Adrenal gland (tissue), 12 donors: ENCODE measurements around the gene C1QTNF2. TPM values are rescaled to one million over a fixed set of nuclear protein-coding genes. Genes with fewer than 3 reads are reported as not detected.
A peak's percentile ranks its signal among the peaks of the same experiment; 100 is the strongest.

ENCODE experiments used
- DNase-seq, 7 donors: peaks; one replicate each; pipeline ENCODE4 v3.0.0-alpha.2; 2019 to 2020
- H3K27ac ChIP-seq, 5 donors: fragments of 200-600 bp; sonication (generic) in 4 of 5; 1 replicate in 3 of 5; 2 replicates in 2 of 5; pipeline versions ENCODE4 v1.5.1 to v1.8.0; 2016 to 2020; ENCODE audit warnings: mild to moderate bottlenecking in 1 of 5
- H3K27me3 ChIP-seq: fragments of 200-600 bp; 2 replicates; pipeline ENCODE4 v1.8.0; 2021
- H3K36me3 ChIP-seq, 2 donors: fragments of 200-600 bp; replicated peaks in 1 of 2; 1 replicate in 1 of 2; 2 replicates in 1 of 2; pipeline versions ENCODE4 v1.5.1 to v1.8.0; 2018 to 2022
- H3K4me1 ChIP-seq, 2 donors: fragments of 200-600 bp; replicated peaks in 1 of 2; 1 replicate in 1 of 2; 2 replicates in 1 of 2; pipeline versions ENCODE4 v1.5.1 to v1.8.0; 2018 to 2021
- H3K4me3 ChIP-seq, 4 donors: fragments of 200-600 bp; sonication (generic) in 3 of 4; one replicate each; pipeline ENCODE4 v1.5.1; 2016 to 2018
- H3K9me3 ChIP-seq, 3 donors: fragments of 200-600 bp; sonication (generic) in 1 of 3; replicated peaks in 1 of 3; 1 replicate in 2 of 3; 2 replicates in 1 of 3; pipeline versions ENCODE4 v1.5.1 to v1.8.0; 2016 to 2021
- POLR2A ChIP-seq, 2 donors: fragments of 450-650 bp; IDR thresholded peaks; one replicate each; pipeline ENCODE4 v1.6.1; 2017; ENCODE audit warnings: antibody characterized with exemption in 2 of 2, mild to moderate bottlenecking in 2 of 2, moderate library complexity in 1 of 2
- WGBS, 4 donors: extraction: QIAGEN DNeasy Blood & Tissue Kit in 2 of 4; methylation state at CpG; one replicate each; pipeline versions ENCODE4 v1.1.5 to v1.1.7; 2013 to 2017; 5-methylcytosine and 5-hydroxymethylcytosine counted together
- intact Hi-C, 2 donors: fragments of 100-400 bp; cut with DNase I; formaldehyde crosslinking; loops; one replicate each; pipeline versions ENCODE4 v1.14.1 to v1.15.0; 2022 to 2023
- polyA plus RNA-seq, 3 donors: library from polyadenylated mRNA; stranded (reverse); fragments of 200-250 nt in 2 of 3; fragments of 350-450 nt in 1 of 3; fragmentation: Illumina TruSeq in 1 of 3; extraction: RNeasy Lipid Tissue Mini Kit (QIAGEN cat#74804) in 1 of 3; gene quantifications; one replicate each; pipeline ENCODE4 v1.2.3, GENCODE V29; 2013 to 2014
- total RNA-seq, 9 donors: library from RNA; depleted of rRNA in 4 of 9; stranded (reverse); fragments of >200 nt in 4 of 9; fragments of 120-200 nt in 1 of 9; fragmentation: NEBNext Ultra II Directional in 1 of 9; extraction: Animal tissue kit (Norgen Biotek cat#: 25700) in 1 of 9; gene quantifications; one replicate each; pipeline versions ENCODE4 v1.1.0 to v1.2.4, GENCODE V29; 2013 to 2023
- TF ChIP-seq, protein P1 (sequence below), 6 experiments: fragments of 450-650 bp in 4 of 6; fragments of 200-600 bp in 2 of 6; sonication (generic) in 1 of 6; IDR thresholded peaks; 1 replicate in 5 of 6; 2 replicates in 1 of 6; pipeline versions ENCODE4 v1.5.1 to v1.8.0; 2016 to 2021; ENCODE audit warnings: antibody characterized with exemption in 6 of 6, mild to moderate bottlenecking in 2 of 6, moderate library complexity in 1 of 6
- donor health status: healthy with polysubstance abuse.
- donor health status: Bipolar disorder and iron deficiency.
- donor health status: DM: yes; HTN: yes; CAD: no.
- donor health status: DM: no; HTN: no; CAD: no.
- donor health status: DM: no; HTN: no; CAD: no.
- donor health status: DM: yes; HTN: yes; CAD: no.

Gene C1QTNF2
- total and polyA plus RNA-seq, 12 donors, result 0.11 to 2.1 (median 0.53) TPM; not detected in 1

DNA sequence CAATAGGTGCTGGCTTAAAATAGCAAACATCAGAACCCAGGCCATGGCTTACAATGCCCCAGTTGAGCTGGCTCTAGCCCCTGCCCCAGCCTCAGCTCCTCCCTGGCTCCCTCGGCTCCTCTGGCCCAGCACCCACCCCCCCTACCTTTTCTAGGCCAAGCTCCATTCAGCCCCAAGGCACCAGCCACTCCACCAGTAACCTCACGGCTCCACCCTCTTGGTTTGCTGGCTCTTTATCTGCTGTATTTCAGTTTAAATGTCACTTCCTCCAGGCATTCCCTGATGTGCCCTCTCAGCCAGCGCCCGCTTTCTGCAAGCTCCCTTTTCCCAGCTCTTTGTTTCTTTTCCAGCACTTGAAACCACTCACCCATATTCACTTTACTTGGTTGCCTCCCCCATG is 10.6 kb downstream of the C1QTNF2 start:
- intact Hi-C loops, result no loop called here
- peaks cover 0 to 11% of the 10 kb centered on the region in 2 donors for H3K4me1 ChIP-seq
- TF ChIP-seq, protein P1, sequence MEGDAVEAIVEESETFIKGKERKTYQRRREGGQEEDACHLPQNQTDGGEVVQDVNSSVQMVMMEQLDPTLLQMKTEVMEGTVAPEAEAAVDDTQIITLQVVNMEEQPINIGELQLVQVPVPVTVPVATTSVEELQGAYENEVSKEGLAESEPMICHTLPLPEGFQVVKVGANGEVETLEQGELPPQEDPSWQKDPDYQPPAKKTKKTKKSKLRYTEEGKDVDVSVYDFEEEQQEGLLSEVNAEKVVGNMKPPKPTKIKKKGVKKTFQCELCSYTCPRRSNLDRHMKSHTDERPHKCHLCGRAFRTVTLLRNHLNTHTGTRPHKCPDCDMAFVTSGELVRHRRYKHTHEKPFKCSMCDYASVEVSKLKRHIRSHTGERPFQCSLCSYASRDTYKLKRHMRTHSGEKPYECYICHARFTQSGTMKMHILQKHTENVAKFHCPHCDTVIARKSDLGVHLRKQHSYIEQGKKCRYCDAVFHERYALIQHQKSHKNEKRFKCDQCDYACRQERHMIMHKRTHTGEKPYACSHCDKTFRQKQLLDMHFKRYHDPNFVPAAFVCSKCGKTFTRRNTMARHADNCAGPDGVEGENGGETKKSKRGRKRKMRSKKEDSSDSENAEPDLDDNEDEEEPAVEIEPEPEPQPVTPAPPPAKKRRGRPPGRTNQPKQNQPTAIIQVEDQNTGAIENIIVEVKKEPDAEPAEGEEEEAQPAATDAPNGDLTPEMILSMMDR (IDR thresholded peaks at IDR 0.05), result no peak
- TF ChIP-seq POLR2A (IDR thresholded peaks at IDR 0.05), result no peak
- no peaks in the 10 kb centered on the region for H3K9me3 ChIP-seq
- H3K36me3 ChIP-seq, result no peaks in the 10 kb centered on the region
- peak in 1 of 7 donors; percentile 48 for DNase-seq
- WGBS, 4 donors, result 61 to 74% (median 69%) methylated on average over 4 of the region's 4 CpGs
- no peak overlapping the region for H3K27ac ChIP-seq
- H3K4me3 ChIP-seq, result no peak overlapping the region
- H3K27me3 ChIP-seq, result no peaks in the 10 kb centered on the region

DNA sequence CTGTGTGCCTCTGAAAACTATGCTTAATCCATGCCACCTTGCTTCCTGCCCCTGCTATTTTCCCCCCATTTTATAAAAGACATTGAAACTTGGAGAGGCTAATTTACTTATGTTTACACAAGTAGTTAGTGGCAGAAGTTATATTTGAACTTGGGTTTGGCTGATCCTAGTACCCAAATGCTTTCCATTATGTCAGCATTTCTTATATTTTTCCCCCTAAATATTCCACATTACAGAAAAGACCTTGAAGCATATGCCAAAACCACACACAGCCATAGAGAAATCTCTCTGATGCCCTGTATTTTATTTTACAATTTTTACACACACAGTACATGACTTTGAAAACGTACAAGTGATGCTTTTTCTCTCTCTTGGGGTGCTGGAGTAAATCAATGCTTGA is 11.2 kb downstream of the C1QTNF2 start:
- intact Hi-C loops, result no loop called here
- Histone ChIP-seq H3K9me3 (no peaks in the 10 kb centered on the region), H3K36me3 (no peaks in the 10 kb centered on the region), H3K27me3 (no peaks in the 10 kb centered on the region), H3K4me3 (no peak overlapping the region), H3K27ac (no peak overlapping the region), H3K4me1 (peaks cover 0 to 11% of the 10 kb centered on the region in 2 donors)
- TF ChIP-seq, protein P1 (IDR thresholded peaks at IDR 0.05), result no peak
- TF ChIP-seq POLR2A (IDR thresholded peaks at IDR 0.05), result no peak
- 0 to 31% (median 1%) methylated on average over 1 of the region's 1 CpG for WGBS, 4 donors
- no peak for DNase-seq

DNA sequence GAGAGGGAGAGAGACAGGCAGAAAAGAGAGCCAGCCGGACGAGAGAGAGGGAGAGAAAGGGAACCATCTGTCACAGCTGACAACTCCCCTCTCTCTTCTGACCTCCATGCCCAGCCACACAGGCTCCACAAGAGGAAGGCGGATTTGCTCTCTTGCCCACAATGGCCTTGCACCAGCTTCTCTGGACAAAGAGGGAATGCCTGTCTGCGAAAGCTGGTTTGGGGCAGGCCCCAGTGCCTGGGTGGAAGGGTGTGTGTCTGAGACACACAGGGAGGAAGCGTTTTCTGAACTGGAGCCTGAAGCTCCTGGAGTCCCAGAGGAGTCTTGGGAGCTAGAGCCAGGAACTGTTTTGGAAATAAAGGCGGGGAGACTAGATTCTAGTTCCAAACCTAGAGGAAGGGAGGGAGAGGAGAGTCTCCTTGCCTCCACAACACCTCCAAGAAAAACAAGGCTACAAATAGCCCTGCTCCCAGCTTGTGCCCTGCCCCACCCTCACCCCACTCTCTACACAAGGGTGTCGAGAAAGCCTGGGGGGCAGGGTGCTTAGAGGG is 12.5 kb downstream of the C1QTNF2 start:
- peaks cover 0 to 7% of the 10 kb centered on the region in 2 donors for H3K4me1 ChIP-seq
- intact Hi-C loops, result no loop called here
- peak overlapping the region in 2 of 5 donors; percentile 11 to 15 for H3K27ac ChIP-seq
- no peaks in the 10 kb centered on the region for H3K9me3 ChIP-seq
- no peaks in the 10 kb centered on the region for H3K27me3 ChIP-seq
- peak in 3 of 7 donors; percentile 13 to 35 (median 23) for DNase-seq
- no peaks in the 10 kb centered on the region for H3K36me3 ChIP-seq
- 34 to 66% (median 54%) methylated on average over 7 of the region's 7 CpGs for WGBS, 4 donors
- H3K4me3 ChIP-seq, result no peak overlapping the region
- TF ChIP-seq, protein P1 (IDR thresholded peaks at IDR 0.05), result no peak
- TF ChIP-seq POLR2A (IDR thresholded peaks at IDR 0.05), result no peak

DNA sequence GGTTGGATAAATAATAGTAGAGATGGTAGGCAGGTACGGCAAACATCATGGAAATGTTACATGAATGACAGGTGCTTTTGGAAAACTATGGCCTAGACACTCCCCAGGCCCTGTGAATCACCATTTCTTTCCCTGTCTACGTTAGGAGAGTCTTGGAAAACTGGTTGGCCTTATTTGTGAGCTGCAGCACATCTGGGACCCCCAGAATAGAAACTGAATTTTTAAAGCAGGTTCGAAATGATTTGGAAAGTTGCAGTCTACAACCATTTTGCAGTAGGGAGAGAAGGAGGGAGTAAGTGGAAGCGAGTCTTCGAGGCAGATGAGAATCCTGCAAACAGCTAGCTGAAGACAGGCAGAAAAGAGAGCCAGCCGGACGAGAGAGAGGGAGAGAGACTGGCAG is 13.0 kb downstream of the C1QTNF2 start:
- Histone ChIP-seq H3K27ac (peak overlapping the region in 2 of 5 donors; percentile 2 to 11), H3K4me3 (no peak overlapping the region), H3K27me3 (no peaks in the 10 kb centered on the region), H3K36me3 (no peaks in the 10 kb centered on the region), H3K4me1 (peaks cover 0 to 7% of the 10 kb centered on the region in 2 donors), H3K9me3 (no peaks in the 10 kb centered on the region)
- WGBS, 4 donors, result 46 to 76% (median 69%) methylated on average over 7 of the region's 7 CpGs
- TF ChIP-seq, protein P1 (IDR thresholded peaks at IDR 0.05), result no peak
- TF ChIP-seq POLR2A (IDR thresholded peaks at IDR 0.05), result no peak
- intact Hi-C loops, result no loop called here
- no peak for DNase-seq
